ENCODE data around the gene CLIP1. TPM values are rescaled to one million over a fixed set of nuclear protein-coding genes. Genes with fewer than 3 reads are reported as not detected.

The CLIP1 gene
- total and polyA plus RNA-seq, 2 of the 13 experiments (the other 11 are each of a cell fraction or from before 2014, with no cell fraction given): 28.9 to 43.7 TPM

- TF ChIP-seq, protein P1, sequence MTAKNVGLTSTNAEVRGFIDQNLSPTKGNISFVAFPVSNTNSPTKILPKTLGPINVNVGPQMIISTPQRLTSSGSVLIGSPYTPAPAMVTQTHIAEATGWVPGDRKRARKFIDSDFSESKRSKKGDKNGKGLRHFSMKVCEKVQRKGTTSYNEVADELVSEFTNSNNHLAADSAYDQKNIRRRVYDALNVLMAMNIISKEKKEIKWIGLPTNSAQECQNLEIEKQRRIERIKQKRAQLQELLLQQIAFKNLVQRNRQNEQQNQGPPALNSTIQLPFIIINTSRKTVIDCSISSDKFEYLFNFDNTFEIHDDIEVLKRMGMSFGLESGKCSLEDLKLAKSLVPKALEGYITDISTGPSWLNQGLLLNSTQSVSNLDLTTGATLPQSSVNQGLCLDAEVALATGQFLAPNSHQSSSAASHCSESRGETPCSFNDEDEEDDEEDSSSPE (CRISPR knock-in tag; IDR thresholded peaks at IDR 0.05): peak; percentile 12; the same call in 1 of the 2 replicates
- TF ChIP-seq NCOR1 (IDR thresholded peaks at IDR 0.05; ENCODE audit: borderline replicate concordance, low read length) (no peak; the same call in 1 of the 2 replicates), PHF21A (CRISPR knock-in tag; IDR thresholded peaks at IDR 0.05) (0 out of 2 replicates have a peak, but pooled peaks have one; percentile 22), SOX13 (IDR thresholded peaks at IDR 0.05) (no peak), SOX13 (CRISPR knock-in tag; conservative IDR thresholded peaks at IDR 0.05 in 1 of 2, IDR thresholded peaks at IDR 0.05 in 1 of 2) (peak in 1 of 2 experiments; percentile 26; a peak in 1 of 4 replicates), NR2F1 (CRISPR knock-in tag; IDR thresholded peaks at IDR 0.05) (peak in 1 of 2 experiments; percentile 59; a peak in 1 of 4 replicates), ARID3A (IDR thresholded peaks at IDR 0.05; ENCODE audit: low read depth, low read length) (peak; percentile 72), TGIF2 (CRISPR knock-in tag; IDR thresholded peaks at IDR 0.05) (peak; percentile 49; the same call in 1 of the 2 replicates), NR2F2 (IDR thresholded peaks at IDR 0.05; ENCODE audit: borderline replicate concordance, low read depth) (peak; percentile 68), CHCHD3 (CRISPR knock-in tag; IDR thresholded peaks at IDR 0.05) (no peak), ZNF264 (CRISPR knock-in tag; IDR thresholded peaks at IDR 0.05) (0 out of 2 replicates have a peak, but pooled peaks have one; percentile 22)
- TF ChIP-seq, protein P2, sequence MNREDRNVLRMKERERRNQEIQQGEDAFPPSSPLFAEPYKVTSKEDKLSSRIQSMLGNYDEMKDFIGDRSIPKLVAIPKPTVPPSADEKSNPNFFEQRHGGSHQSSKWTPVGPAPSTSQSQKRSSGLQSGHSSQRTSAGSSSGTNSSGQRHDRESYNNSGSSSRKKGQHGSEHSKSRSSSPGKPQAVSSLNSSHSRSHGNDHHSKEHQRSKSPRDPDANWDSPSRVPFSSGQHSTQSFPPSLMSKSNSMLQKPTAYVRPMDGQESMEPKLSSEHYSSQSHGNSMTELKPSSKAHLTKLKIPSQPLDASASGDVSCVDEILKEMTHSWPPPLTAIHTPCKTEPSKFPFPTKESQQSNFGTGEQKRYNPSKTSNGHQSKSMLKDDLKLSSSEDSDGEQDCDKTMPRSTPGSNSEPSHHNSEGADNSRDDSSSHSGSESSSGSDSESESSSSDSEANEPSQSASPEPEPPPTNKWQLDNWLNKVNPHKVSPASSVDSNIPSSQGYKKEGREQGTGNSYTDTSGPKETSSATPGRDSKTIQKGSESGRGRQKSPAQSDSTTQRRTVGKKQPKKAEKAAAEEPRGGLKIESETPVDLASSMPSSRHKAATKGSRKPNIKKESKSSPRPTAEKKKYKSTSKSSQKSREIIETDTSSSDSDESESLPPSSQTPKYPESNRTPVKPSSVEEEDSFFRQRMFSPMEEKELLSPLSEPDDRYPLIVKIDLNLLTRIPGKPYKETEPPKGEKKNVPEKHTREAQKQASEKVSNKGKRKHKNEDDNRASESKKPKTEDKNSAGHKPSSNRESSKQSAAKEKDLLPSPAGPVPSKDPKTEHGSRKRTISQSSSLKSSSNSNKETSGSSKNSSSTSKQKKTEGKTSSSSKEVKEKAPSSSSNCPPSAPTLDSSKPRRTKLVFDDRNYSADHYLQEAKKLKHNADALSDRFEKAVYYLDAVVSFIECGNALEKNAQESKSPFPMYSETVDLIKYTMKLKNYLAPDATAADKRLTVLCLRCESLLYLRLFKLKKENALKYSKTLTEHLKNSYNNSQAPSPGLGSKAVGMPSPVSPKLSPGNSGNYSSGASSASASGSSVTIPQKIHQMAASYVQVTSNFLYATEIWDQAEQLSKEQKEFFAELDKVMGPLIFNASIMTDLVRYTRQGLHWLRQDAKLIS (CRISPR knock-in tag; IDR thresholded peaks at IDR 0.05): no peak
- TF ChIP-seq, protein P3, sequence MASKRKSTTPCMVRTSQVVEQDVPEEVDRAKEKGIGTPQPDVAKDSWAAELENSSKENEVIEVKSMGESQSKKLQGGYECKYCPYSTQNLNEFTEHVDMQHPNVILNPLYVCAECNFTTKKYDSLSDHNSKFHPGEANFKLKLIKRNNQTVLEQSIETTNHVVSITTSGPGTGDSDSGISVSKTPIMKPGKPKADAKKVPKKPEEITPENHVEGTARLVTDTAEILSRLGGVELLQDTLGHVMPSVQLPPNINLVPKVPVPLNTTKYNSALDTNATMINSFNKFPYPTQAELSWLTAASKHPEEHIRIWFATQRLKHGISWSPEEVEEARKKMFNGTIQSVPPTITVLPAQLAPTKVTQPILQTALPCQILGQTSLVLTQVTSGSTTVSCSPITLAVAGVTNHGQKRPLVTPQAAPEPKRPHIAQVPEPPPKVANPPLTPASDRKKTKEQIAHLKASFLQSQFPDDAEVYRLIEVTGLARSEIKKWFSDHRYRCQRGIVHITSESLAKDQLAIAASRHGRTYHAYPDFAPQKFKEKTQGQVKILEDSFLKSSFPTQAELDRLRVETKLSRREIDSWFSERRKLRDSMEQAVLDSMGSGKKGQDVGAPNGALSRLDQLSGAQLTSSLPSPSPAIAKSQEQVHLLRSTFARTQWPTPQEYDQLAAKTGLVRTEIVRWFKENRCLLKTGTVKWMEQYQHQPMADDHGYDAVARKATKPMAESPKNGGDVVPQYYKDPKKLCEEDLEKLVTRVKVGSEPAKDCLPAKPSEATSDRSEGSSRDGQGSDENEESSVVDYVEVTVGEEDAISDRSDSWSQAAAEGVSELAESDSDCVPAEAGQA (IDR thresholded peaks at IDR 0.05; ENCODE audit: low read depth): no peak
- TF ChIP-seq, protein P3 (CRISPR knock-in tag; IDR thresholded peaks at IDR 0.05; ENCODE audit: borderline replicate concordance): no peak
These were observed 1.2 kb downstream of the CLIP1 start (continued) for GRCh38 chr12:122421187-122421820.
